ENCODE data around the gene MAPK8. TPM values are rescaled to one million over a fixed set of nuclear protein-coding genes. Genes with fewer than 3 reads are reported as not detected.

Gene MAPK8
- polyA plus RNA-seq, 4 donors, result 12.4 to 41.2 (median 22.3) TPM

DNA sequence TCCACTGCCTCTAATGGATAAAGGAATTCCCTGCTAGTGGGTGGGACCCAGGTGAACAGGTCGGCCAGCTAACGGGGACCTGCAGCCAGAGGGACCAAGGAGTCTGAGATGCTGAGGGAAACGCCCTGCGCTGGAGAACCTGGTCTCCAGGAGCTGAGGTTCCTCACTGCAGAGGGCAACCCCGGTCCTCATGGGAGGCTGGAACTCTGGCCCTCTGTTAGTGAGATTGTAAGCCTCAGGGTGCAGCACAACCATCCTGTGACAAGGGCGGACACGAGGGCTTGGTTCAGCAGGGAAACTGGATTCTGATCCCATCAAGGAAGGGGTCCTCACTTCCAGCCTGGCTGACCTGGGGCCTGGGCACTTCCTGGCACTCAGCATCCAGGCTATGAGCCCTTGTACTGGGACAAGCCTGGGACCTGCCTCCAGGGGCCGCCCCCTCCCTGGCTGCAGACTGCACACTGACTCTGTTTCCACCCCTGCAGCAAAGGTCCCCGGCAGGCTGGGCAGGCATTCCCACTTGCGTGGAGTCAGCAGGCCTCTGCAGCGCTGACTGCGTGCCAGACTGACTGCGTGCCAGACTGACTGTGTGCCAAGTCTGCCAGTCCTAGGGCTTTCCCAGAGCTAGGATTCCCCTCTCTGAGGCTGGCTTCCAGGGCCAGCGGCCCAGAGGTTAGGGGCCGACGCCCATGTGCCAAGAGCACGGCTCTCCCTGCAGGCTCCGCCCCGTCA lies 143.2 kb downstream of the MAPK8 start:
- no peaks in the 10 kb centered on the region for H3K4me1 ChIP-seq (ENCODE audit: control insufficient read depth in 3 of 3, insufficient read depth in 2 of 3, low read depth in 1 of 3, low read length in 2 of 3)
- H3K36me3 ChIP-seq (ENCODE audit: control insufficient read depth in 3 of 3, insufficient read depth in 2 of 3, low read depth in 1 of 3, low read length in 3 of 3), result no peaks in the 10 kb centered on the region
- H3K27me3 ChIP-seq (ENCODE audit: control insufficient read depth in 3 of 3, insufficient read depth in 3 of 3, low read length in 3 of 3), result no peaks in the 10 kb centered on the region
- 74 to 84% (median 83%) methylated on average over 19 of the region's 19 CpGs for WGBS, 3 donors
- no peaks in the 10 kb centered on the region for H3K9me3 ChIP-seq (ENCODE audit: control insufficient read depth in 2 of 2, insufficient read depth in 1 of 2, low read depth in 1 of 2, low read length in 1 of 2)
- no peak overlapping the region for H3K4me3 ChIP-seq (ENCODE audit: low read depth in 1 of 3, low read length in 3 of 3)
- H3K27ac ChIP-seq (ENCODE audit: low read depth in 1 of 3, low read length in 2 of 3), result no peak overlapping the region
- FAIRE-seq (no peak), DNase-seq (no peak)

DNA sequence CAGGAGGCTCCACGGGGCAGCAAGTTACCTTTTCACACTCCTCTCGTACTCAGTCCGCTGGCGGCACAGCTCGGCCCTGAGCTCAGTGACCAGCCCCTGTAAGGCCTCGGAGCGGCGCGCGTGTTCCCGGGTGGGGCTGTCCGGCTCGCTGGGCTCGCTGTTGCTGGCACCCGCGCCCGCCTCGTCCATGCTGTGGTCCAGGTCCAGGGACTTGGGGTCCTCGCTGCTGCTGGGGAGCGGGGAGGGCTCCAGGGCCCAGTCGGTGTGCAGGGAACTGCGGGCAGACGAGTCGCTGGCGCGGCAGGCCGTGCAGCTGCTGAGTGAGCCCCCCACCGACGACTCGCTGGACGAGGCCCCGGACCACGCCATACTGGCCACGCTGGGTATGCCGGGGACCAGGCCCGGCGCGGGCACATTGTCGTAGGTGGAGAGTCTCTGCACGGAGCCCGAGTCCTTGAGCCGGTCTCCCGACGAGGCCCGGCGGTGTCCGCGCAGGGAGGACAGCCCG lies 143.8 kb downstream of the MAPK8 start:
- no peak overlapping the region for H3K4me3 ChIP-seq (ENCODE audit: low read depth in 1 of 3, low read length in 3 of 3)
- 93 to 95% (median 95%) methylated on average over 42 to 49 of the region's 49 CpGs for whole genome bisulfite sequencing, 3 donors
- no peaks in the 10 kb centered on the region for H3K36me3 ChIP-seq (ENCODE audit: control insufficient read depth in 3 of 3, insufficient read depth in 2 of 3, low read depth in 1 of 3, low read length in 3 of 3)
- no peak for DNase-seq
- H3K27ac ChIP-seq (ENCODE audit: low read depth in 1 of 3, low read length in 2 of 3), result no peak overlapping the region
- H3K27me3 ChIP-seq (ENCODE audit: control insufficient read depth in 3 of 3, insufficient read depth in 3 of 3, low read length in 3 of 3), result no peaks in the 10 kb centered on the region
- no peaks in the 10 kb centered on the region for H3K4me1 ChIP-seq (ENCODE audit: control insufficient read depth in 3 of 3, insufficient read depth in 2 of 3, low read depth in 1 of 3, low read length in 2 of 3)
- no peak for FAIRE-seq
- no peaks in the 10 kb centered on the region for H3K9me3 ChIP-seq (ENCODE audit: control insufficient read depth in 2 of 2, insufficient read depth in 1 of 2, low read depth in 1 of 2, low read length in 1 of 2)

DNA sequence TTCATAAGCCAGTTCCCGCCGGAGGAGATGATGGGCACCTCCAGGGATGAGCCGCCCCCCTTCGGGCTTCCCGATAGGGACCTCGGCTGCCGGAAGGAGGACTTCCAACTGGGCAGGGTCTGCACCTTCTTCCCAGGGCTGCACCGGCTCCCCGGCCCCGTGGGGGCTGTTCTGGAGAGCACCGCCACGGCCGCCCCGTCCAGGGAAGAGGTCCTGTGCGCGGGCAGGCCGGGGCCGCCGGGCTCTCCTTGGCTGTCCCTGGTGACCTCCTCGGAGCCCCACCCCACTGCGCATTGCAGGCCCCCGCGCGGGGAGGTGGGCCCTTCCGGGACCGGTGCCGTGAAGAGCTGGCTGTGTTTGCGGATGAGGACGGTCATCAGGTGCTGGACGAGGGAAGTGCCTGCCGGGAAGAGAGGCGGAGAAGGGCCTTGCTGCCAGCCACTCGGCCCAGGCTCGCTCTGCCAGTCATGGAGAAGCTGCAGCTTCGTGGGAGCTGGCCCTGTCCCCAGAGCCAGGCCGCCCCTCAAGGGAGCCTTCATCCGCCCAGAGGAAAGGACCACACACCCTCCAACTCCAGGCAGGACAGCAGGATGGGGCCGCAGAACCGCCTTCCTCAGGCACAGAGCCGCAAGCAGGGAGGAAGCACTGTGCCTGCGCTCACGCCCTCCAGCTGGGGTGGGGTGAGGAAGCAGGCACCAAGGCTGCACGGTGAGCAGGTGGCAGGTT lies 144.4 kb downstream of the MAPK8 start:
- no peak overlapping the region for H3K27ac ChIP-seq (ENCODE audit: low read depth in 1 of 3, low read length in 2 of 3)
- 87 to 93% (median 91%) methylated on average over 27 to 43 of the region's 43 CpGs for WGBS, 3 donors
- H3K27me3 ChIP-seq (ENCODE audit: control insufficient read depth in 3 of 3, insufficient read depth in 3 of 3, low read length in 3 of 3), result no peaks in the 10 kb centered on the region
- H3K4me1 ChIP-seq (ENCODE audit: control insufficient read depth in 3 of 3, insufficient read depth in 2 of 3, low read depth in 1 of 3, low read length in 2 of 3), result no peaks in the 10 kb centered on the region
- H3K36me3 ChIP-seq (ENCODE audit: control insufficient read depth in 3 of 3, insufficient read depth in 2 of 3, low read depth in 1 of 3, low read length in 3 of 3), result no peaks in the 10 kb centered on the region
- no peaks in the 10 kb centered on the region for H3K9me3 ChIP-seq (ENCODE audit: control insufficient read depth in 2 of 2, insufficient read depth in 1 of 2, low read depth in 1 of 2, low read length in 1 of 2)
- DNase-seq (no peak), FAIRE-seq (no peak)
- no peak overlapping the region for H3K4me3 ChIP-seq (ENCODE audit: low read depth in 1 of 3, low read length in 3 of 3)

DNA sequence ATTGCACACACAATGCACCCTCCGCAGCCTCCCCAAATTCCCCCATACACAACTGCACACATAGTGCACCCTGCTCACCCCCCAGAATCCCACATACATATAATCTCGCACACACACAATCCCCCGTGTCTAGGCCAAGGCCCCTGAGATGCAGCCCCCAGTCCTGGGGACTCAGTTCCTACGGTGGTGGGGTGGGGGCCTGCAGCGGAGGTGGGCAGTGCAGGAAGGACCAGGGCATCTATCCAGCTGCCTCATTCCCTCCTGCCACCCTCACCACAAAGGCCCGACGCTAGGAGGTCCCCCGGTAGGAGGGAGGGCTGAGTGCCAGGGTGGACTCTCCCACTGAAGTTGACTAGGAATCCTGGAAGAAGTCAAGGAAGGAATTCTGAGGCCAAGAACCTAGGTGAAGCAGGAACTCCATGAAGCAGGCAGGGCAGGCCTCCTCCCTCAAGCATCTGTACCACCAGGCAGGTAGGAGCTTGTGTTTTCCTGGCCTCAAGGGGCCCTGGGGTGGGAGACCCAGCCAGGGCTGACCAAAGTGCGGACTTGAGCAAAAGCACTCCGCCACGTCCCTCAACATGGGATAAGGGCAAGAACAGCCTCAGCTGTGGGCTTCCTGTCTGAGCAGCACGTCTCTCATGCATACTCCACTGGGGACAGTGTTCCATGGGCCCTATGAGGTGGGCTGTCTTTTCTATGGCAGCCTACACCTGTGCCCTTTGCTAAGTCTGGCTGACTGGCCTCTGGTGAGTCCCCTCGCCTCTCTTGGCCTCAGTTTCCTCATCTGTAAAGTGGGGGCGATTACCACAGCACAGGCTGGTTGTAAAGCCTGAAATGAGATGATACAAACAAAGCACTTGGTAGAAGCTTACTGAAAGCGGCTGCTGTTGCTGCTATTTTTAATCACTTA lies 145.7 kb downstream of the MAPK8 start:
- H3K4me3 ChIP-seq (ENCODE audit: low read depth in 1 of 3, low read length in 3 of 3), result no peak overlapping the region
- H3K9me3 ChIP-seq (ENCODE audit: control insufficient read depth in 2 of 2, insufficient read depth in 1 of 2, low read depth in 1 of 2, low read length in 1 of 2), result no peaks in the 10 kb centered on the region
- FAIRE-seq (no peak), DNase-seq (no peak)
- no peaks in the 10 kb centered on the region for H3K4me1 ChIP-seq (ENCODE audit: control insufficient read depth in 3 of 3, insufficient read depth in 2 of 3, low read depth in 1 of 3, low read length in 2 of 3)
- no peak overlapping the region for H3K27ac ChIP-seq (ENCODE audit: low read depth in 1 of 3, low read length in 2 of 3)
- no peaks in the 10 kb centered on the region for H3K27me3 ChIP-seq (ENCODE audit: control insufficient read depth in 3 of 3, insufficient read depth in 3 of 3, low read length in 3 of 3)
- WGBS, 3 donors, result 80 to 84% (median 82%) methylated on average over 14 to 15 of the region's 15 CpGs
- no peaks in the 10 kb centered on the region for H3K36me3 ChIP-seq (ENCODE audit: control insufficient read depth in 3 of 3, insufficient read depth in 2 of 3, low read depth in 1 of 3, low read length in 3 of 3)

DNA sequence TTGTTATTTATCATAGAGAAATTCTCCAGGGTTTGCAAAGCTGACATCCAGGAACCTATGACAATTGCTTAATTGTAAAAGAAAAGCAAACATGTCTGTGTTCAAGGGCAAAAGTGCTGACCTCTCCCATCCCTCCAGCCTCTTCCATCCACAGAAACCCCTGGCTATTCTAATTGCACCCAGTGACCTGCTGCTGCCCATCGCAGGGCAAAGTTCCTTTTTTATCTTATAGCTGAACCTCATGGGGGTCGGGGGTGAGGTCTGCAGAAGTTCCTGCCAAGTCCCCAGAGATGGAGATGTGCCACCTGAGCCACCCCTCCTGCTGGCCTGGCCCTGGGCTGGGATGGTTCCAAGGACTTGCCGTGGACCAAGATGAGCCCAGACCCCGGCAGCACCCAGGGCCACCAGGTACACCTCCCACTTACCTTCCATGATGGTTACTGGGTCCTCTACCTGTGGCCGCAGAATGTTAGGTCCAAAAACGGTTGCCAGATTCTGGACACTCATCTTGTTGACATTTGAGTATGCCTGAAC lies 146.5 kb downstream of the MAPK8 start:
- H3K27ac ChIP-seq (ENCODE audit: low read depth in 1 of 3, low read length in 2 of 3), result no peak overlapping the region
- H3K9me3 ChIP-seq (ENCODE audit: control insufficient read depth in 2 of 2, insufficient read depth in 1 of 2, low read depth in 1 of 2, low read length in 1 of 2), result no peaks in the 10 kb centered on the region
- WGBS, 3 donors, result 60 to 84% (median 64%) methylated on average over 6 of the region's 6 CpGs
- no peaks in the 10 kb centered on the region for H3K36me3 ChIP-seq (ENCODE audit: control insufficient read depth in 3 of 3, insufficient read depth in 2 of 3, low read depth in 1 of 3, low read length in 3 of 3)
- H3K4me3 ChIP-seq (ENCODE audit: low read depth in 1 of 3, low read length in 3 of 3), result no peak overlapping the region
- H3K27me3 ChIP-seq (ENCODE audit: control insufficient read depth in 3 of 3, insufficient read depth in 3 of 3, low read length in 3 of 3), result no peaks in the 10 kb centered on the region
- FAIRE-seq (no peak), DNase-seq (no peak)
- no peaks in the 10 kb centered on the region for H3K4me1 ChIP-seq (ENCODE audit: control insufficient read depth in 3 of 3, insufficient read depth in 2 of 3, low read depth in 1 of 3, low read length in 2 of 3)

DNA sequence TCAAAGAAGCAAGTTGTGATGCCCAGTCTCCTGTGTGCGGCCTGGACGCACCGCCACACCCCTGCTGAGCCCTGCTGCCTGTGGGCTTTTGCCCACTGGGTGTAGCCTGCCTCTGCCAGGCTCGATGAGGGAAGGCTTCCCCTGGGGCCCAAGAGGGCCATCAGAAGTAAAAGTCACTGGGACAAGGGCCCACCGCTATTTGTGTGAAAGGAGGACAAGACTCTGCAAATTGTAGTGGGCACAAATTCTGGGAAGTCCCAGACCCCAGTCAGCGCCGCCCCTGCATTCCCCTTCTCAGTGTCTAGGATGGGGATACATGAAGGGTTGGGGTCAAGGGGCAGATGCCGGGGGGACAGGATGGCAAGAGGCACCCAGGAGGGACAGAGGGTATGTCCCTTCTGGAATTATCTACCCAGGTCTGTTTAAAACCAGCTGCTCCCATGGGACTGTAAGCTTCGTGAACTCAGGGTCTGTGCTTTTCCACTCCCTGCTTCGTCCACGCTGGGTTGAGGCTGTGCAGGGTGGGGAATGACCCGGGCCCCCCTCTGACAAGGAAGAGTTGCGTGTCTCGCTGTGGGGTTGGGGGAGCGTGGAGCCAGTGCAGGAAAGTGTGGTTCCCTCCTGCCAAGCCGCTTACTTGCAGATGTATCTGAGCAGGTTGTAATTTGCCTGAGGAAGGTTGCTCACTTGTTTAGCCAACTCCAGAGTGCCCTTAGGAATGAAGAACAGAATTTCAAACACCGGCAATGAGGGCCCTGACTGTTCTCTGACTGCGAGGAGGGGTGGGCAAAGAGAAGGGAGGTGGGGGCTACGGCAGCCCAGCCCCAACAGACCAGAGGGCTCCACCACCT lies 147.2 kb downstream of the MAPK8 start:
- no peak for DNase-seq
- H3K4me1 ChIP-seq (ENCODE audit: control insufficient read depth in 3 of 3, insufficient read depth in 2 of 3, low read depth in 1 of 3, low read length in 2 of 3), result no peaks in the 10 kb centered on the region
- FAIRE-seq, result no peak
- no peaks in the 10 kb centered on the region for H3K9me3 ChIP-seq (ENCODE audit: control insufficient read depth in 2 of 2, insufficient read depth in 1 of 2, low read depth in 1 of 2, low read length in 1 of 2)
- H3K27me3 ChIP-seq (ENCODE audit: control insufficient read depth in 3 of 3, insufficient read depth in 3 of 3, low read length in 3 of 3), result no peaks in the 10 kb centered on the region
- WGBS, 3 donors, result 75 to 82% (median 76%) methylated on average over 18 to 19 of the region's 19 CpGs
- H3K4me3 ChIP-seq (ENCODE audit: low read depth in 1 of 3, low read length in 3 of 3), result no peak overlapping the region
- no peak overlapping the region for H3K27ac ChIP-seq (ENCODE audit: low read depth in 1 of 3, low read length in 2 of 3)
- no peaks in the 10 kb centered on the region for H3K36me3 ChIP-seq (ENCODE audit: control insufficient read depth in 3 of 3, insufficient read depth in 2 of 3, low read depth in 1 of 3, low read length in 3 of 3)

DNA sequence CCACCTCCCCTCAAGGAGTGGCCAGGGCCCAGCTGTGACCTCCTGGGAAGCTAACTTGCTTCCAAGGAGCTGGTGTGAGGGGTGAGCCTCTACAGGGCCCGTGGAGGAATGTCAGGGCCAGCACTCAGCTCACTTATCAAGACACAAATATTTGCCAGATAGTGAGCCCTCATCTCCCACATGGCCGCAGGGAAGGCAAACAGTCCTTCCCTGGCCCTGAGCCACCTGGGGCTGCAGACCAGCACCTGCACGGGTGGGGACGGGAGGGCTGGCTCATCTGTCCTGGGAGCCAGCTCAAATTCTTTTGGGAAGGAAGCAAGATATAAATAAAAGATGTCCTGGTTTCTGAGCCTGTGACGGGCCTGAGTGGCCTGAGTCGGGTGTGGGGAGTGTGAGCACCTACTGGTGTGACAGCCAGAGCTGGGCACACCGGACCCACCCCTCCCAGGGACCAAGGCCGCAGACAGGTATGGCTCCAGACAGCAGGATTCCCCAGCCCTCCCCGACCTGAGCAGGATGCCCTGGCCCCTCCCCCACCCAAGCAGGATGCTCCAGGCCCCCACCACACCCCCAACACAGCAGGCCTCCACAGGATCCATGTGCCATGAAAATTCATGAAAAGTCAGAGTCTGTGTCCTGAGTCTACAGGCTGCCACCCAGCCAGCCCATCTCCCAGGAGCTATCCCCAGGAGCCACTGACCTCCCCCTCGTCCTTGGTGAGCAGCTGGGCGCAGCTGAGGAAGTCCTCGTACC lies 148.0 kb downstream of the MAPK8 start:
- H3K27me3 ChIP-seq (ENCODE audit: control insufficient read depth in 3 of 3, insufficient read depth in 3 of 3, low read length in 3 of 3), result no peaks in the 10 kb centered on the region
- no peak for DNase-seq
- H3K4me3 ChIP-seq (ENCODE audit: low read depth in 1 of 3, low read length in 3 of 3), result no peak overlapping the region
- H3K36me3 ChIP-seq (ENCODE audit: control insufficient read depth in 3 of 3, insufficient read depth in 2 of 3, low read depth in 1 of 3, low read length in 3 of 3), result no peaks in the 10 kb centered on the region
- 47 to 66% (median 57%) methylated on average over 12 of the region's 12 CpGs for WGBS, 3 donors
- FAIRE-seq, result no peak
- H3K4me1 ChIP-seq (ENCODE audit: control insufficient read depth in 3 of 3, insufficient read depth in 2 of 3, low read depth in 1 of 3, low read length in 2 of 3), result no peaks in the 10 kb centered on the region
- H3K27ac ChIP-seq (ENCODE audit: low read depth in 1 of 3, low read length in 2 of 3), result no peak overlapping the region
- H3K9me3 ChIP-seq (ENCODE audit: control insufficient read depth in 2 of 2, insufficient read depth in 1 of 2, low read depth in 1 of 2, low read length in 1 of 2), result no peaks in the 10 kb centered on the region
